ENCODE measurements around the gene NAIF1.

- TF ChIP-seq TAF1 (IDR thresholded peaks at IDR 0.05; ENCODE audit: borderline replicate concordance, insufficient read depth, low read length) (no peak), POLR2AphosphoS5 (IDR thresholded peaks at IDR 0.05; ENCODE audit: low read depth, low read length) (no peak), SIN3A (IDR thresholded peaks at IDR 0.05; ENCODE audit: borderline replicate concordance, insufficient read depth, low read length) (no peak), REST (IDR thresholded peaks at IDR 0.05; ENCODE audit: insufficient read depth in 1 of 2, low read depth in 2 of 2, low read length in 2 of 2) (no peak)
Observed at GRCh38 chr9:128084746-128085145, 17.6 kb upstream of the NAIF1 start.

Measured in PFSK-1 (cell line).